IMR-90 (cell line): ENCODE data around the gene ZXDC.

ENCODE experiments used
- BHLHE40 ChIP-seq: fragments of 150-350 bp; IDR thresholded peaks from 2 replicates; pipeline ENCODE4 v1.6.1; 2016; ENCODE audit warnings: mild to moderate bottlenecking, low read depth, low read length
- CEBPB ChIP-seq: IDR thresholded peaks from 2 replicates; pipeline ENCODE4 v1.6.1; 2012; ENCODE audit warnings: low read depth, low read length, improper control_type of control experiment
- CTCF ChIP-seq: conservative IDR thresholded peaks from 2 replicates; pipeline ENCODE4 v1.5.1; 2012; ENCODE audit warnings: mild to moderate bottlenecking, low read depth, low read length, improper control_type of control experiment
- ELK1 ChIP-seq: fragments of 150-350 bp; IDR thresholded peaks from 2 replicates; pipeline ENCODE4 v1.6.1; 2016; ENCODE audit warnings: low read depth, mild to moderate bottlenecking, low read length, moderate library complexity, borderline replicate concordance
- MAFK ChIP-seq: IDR thresholded peaks from 2 replicates; pipeline ENCODE4 v1.6.1; 2012; ENCODE audit warnings: low read depth, low read length, improper control_type of control experiment
- MAZ ChIP-seq: IDR thresholded peaks from 2 replicates; pipeline ENCODE4 v1.6.1; 2012; ENCODE audit warnings: low read depth, mild to moderate bottlenecking, low read length, improper control_type of control experiment, moderate library complexity, borderline replicate concordance
- MXI1 ChIP-seq: IDR thresholded peaks from 2 replicates; pipeline ENCODE4 v1.6.1; 2012; ENCODE audit warnings: low read depth, mild to moderate bottlenecking, low read length, moderate library complexity, borderline replicate concordance
- NFE2L2 ChIP-seq: fragments of 150-350 bp; IDR thresholded peaks from 2 replicates; pipeline ENCODE4 v1.6.1; 2016; ENCODE audit warnings: low read depth, mild to moderate bottlenecking, low read length
- POLR2A ChIP-seq: IDR thresholded peaks from 2 replicates; pipeline ENCODE4 v1.6.1; 2012; ENCODE audit warnings: mild to moderate bottlenecking, low read depth, low read length
- RAD21 ChIP-seq: IDR thresholded peaks from 2 replicates; pipeline ENCODE4 v1.6.1; 2012; ENCODE audit warnings: low read length, improper control_type of control experiment
- RCOR1 ChIP-seq: IDR thresholded peaks from 2 replicates; pipeline ENCODE4 v1.6.1; 2012; ENCODE audit warnings: mild to moderate bottlenecking, low read length, improper control_type of control experiment; ENCODE audit not compliant: insufficient replicate concordance
- RFX5 ChIP-seq: IDR thresholded peaks from 2 replicates; pipeline ENCODE4 v1.8.0; 2012; ENCODE audit warnings: low read depth, mild to moderate bottlenecking, low read length, moderate library complexity
- SMC3 ChIP-seq: fragments of 150-350 bp; IDR thresholded peaks from 2 replicates; pipeline ENCODE4 v1.6.1; 2016; ENCODE audit warnings: low read depth, mild to moderate bottlenecking, antibody characterized with exemption, low read length, moderate library complexity
- USF2 ChIP-seq: fragments of 150-350 bp; IDR thresholded peaks from 2 replicates; pipeline ENCODE4 v1.6.1; 2017; ENCODE audit warnings: mild to moderate bottlenecking, antibody characterized with exemption, low read length, low read depth

- TF ChIP-seq CTCF (no peak), POLR2A (no peak), MAFK (no peak), RFX5 (no peak), RAD21 (no peak), MAZ (no peak), RCOR1 (no peak), MXI1 (no peak), NFE2L2 (no peak), BHLHE40 (no peak), USF2 (no peak), ELK1 (no peak), CEBPB (no peak), SMC3 (no peak)
These were observed 57.0 kb downstream of the ZXDC start for GRCh38 chr3:126418661-126419131.
